HG03095 (cell line): ENCODE data around the gene KATNB1.

Source experiments
- ATAC-seq: cut with Tn5 transposase; IDR thresholded peaks from one replicate; pipeline ENCODE4 v1.9.1; 2021; ENCODE audit warnings: moderate library complexity; ENCODE audit not compliant: unreplicated experiment

KATNB1 gene

DNA sequence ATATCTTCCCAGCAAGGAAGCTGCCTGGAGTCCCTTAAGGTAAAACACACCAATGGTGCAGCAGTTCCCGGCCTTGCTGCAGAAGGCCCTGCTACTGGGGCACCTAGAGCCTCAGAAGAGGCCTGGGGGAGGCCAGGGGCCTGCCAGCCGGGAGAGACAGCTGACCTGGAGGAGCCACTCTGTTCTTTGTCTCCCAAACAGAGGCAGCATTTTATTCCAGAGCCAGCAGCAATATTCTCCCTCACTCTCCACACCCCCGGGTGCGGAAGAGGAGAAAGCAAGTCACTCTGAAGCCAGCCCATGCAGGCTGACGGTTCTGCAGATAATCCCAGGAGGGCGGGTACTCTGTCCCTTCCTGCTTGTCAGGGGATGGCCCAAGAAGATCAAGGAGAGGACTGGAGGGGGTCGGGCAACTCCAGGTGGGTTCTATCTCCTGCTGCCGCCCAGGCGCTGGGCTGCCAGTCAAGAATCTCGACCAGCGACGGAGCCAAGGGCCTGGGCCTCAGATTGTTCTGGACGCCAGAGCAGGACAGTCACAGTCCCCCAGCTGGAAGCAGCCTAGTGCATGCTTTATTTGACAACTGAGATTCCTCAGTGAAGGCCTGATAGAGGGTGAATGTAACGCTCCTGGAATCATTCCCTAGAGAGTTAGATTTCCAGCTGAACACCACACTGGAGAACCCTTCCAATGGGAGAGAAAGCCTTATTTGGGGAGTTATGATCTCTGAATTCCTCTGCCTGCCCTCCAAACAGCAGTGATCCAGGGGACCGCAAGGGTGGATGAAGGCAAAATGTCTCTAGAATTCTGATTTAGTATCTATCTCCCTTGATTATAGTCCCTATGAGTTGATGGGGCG, 67.8 kb downstream of the KATNB1 start:
- no peak for ATAC-seq

DNA sequence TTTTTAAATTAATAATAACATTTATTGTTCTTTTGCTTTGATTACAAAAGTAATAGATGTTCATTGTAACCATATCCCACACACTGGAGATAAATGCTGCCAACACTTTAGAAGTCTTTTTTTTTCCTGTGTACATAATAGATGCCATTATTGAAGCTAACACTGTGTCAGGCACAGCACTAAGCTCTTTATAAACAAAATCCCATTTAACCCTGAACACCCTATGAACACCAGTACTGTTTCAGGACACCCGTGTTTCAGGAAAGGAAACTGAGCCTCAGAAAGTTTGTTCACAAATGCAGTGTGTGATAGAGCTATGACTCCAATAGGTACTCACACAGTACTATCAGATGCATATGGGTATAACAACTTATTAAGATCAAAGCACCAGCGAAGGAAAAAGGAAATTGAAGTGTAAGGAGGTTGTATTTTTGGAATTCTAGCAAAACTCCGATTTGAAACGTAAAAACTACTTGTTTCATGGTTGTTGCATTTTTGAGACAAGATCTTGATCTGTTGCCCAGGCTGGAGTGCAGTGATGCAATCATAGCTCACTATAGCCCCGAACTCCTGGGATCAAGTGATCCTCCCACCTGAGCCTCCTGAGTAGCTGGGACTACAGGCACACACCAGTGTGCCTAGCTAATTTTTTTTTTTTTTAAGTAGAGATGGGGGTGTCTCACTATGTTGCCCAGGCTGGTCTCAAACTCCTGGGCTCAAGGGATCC, 68.7 kb downstream of the KATNB1 start:
- ATAC-seq, result no peak

DNA sequence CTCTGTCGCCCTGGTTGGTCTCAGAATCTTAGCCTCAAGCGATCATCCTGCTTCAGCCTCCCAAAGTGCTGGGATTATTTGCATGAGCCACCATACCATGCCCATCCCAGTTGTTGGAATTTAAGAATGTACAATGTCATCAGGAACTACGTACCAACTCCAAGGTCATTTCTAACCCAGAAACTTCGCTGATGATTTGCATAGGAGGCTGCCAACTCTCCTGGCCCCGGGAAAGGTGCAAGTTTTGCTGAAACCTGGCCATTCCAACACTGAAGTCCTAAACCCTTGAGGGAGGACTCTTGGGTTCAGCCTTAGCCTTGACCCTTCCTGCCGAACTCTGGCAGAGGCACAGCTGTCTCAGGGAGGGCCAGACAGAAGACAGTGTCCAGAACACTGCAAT, 69.6 kb downstream of the KATNB1 start:
- no peak for ATAC-seq
